SKM-1 treated with dmso at 0.1 percent for 144 hours (cell line): ENCODE data around the gene CNN2.

Experiments
- DNase-seq: peaks from one replicate; lab custom pipeline; 2025; ENCODE audit not compliant: unreplicated experiment; lab: John Stamatoyannopoulos, UW

The CNN2 gene

DNA sequence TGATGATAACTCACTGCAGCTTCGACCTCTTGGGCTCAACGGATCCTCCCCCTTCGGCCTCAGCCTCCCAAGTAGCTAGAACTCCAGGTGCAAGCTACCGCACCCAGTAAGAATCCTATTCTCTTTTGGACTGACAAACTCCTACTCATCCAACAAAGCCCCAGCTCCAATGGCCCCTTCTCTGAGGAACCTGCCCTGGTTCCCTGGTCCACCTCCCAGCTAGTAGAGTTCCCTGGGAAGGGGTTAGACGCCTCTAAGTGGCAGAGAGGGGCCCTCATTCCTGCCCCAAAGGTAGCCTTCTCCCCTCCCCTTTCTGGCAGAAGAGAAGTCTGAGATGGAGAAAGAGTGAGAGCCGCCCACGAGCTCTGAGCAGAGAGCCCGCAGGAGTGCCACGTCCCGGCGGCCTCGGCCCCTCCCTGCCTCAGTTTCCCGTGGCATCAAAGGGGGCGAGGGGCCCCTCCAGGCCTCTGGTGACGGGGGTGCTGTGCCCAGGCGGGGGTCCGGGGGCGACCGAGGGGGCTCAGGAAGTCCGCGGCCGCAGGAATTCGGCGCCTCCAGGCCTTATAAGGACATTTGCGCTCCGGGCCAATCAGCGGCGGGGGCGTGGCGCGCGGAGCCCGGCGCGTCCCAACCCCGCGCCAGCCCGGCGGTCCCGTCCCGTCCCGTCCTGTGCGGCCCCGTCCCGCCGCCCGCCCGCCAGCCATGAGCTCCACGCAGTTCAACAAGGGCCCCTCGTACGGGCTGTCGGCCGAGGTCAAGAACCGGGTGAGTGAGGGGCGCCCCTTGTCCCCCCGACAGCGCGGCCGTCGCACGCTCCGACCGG lies at the start of gene CNN2:
Gene CNN2, plus strand, starts transcription at position 649 of the 823 bp plus-strand sequence. Its CDS starts 54 bp downstream, at position 703.
- peak; percentile 61 for DNase-seq

- DNase-seq, result no peak
Observed at GRCh38 chr19:977058-977464, 49.3 kb upstream of the CNN2 start.

GRCh38 chr19:979318-979741 lies 47.1 kb upstream of the CNN2 start:
- no peak for DNase-seq

DNA sequence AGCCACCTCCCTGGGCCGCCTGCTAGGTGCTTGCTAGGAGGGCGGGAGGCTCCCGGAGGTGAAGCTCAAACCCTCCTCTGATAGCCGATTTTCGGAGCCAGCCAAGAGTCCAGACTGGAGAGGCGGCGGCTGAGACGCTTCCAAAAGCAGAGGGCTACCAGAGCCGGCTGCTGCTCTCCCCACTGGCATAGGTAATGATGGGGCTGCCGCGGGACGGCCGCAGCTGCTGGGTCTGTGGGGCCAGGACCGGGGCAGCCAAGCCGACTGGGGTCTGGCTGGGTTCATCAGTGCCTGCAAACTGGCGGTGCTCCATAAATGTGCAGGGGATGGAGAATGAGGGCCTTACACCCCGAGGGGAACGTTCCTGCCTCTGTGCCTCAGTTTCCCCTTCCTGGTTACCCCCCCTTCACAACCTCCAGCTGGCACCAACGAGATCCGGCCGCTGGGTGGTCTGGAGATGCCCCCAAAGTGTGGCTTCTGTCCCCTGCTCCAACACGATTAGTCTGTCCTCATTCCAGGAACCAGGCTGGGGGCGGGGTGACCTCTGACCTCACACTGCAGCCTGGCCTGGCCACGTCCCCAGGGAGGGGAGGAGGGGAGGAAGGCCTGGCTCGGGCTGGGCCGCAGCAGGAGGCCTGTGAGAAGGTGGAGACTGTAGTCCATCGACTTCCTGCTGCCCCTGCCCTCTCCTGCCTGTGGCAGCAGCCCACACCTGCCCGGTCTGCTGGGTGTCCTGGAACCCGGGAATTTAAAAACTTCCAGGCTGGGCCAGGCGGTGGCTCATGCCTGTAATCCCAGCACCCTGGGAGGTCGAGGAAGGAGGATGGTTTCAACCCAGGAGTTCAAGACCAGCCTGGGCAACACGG lies 46.0 kb upstream of the CNN2 start:
- DNase-seq, result no peak

GRCh38 chr19:982567-983170 lies 43.7 kb upstream of the CNN2 start:
- DNase-seq, result peak; percentile 62

DNA sequence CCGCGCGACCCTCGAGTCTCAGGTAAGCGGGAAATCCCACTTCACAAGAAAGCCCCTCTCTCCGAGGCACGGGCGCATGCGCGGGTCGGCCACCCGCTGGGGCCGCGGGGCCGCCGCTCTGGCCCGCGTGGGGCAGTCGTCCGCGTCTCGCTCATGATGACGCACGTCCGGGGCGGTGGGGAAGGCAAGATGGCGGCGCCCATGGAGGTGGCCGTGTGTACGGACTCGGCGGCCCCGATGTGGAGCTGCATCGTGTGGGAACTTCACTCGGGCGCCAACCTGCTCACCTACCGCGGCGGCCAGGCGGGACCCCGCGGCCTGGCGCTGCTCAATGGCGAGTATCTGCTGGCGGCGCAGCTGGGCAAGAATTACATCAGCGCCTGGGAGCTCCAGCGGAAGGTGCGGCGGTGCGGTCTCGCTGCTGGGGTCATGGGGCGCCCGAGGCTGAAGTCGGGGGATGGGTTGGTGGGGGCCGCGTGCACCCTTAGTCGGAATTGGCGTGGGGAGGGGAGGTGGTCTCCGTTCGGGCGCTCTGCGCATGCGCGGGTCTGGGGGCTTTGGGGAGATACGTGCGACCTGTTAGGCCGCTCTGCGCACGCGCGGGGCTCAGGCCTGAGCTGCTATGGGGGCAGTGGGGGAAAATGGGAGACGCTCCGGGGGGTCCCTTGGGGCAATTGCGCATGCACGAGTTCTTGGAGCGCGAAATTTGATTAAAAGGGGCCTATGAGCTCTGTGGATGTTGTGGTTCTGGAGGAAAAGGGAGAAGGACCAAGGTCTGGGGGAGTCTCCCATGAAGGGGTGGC lies 42.0 kb upstream of the CNN2 start, which contains the start of gene WDR18:
Gene WDR18, plus strand, starts transcription at position 181 of the 803 bp plus-strand sequence. Its CDS starts 9 bp downstream, at position 190.
- DNase-seq, result peak; percentile 61

DNA sequence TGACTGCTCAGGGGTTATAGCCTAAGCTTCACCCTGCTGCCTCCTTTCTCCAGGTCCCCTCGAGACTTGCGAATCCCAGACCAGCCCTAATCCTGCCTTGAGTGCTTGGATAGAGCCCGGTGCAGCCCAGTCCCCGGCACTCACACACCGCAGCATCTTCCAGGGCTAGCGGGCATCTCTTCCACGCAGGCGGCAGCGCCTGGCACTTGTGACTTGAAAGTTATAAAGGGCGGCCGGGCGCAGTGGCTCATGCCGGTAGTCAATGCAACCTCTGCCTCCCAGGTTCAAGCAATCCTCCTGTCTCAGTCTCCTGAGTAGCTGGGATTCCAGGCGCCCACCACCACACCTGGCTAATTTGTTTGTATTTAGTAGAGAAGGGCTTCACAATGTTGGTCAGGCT lies 40.3 kb upstream of the CNN2 start:
- DNase-seq, result no peak

DNA sequence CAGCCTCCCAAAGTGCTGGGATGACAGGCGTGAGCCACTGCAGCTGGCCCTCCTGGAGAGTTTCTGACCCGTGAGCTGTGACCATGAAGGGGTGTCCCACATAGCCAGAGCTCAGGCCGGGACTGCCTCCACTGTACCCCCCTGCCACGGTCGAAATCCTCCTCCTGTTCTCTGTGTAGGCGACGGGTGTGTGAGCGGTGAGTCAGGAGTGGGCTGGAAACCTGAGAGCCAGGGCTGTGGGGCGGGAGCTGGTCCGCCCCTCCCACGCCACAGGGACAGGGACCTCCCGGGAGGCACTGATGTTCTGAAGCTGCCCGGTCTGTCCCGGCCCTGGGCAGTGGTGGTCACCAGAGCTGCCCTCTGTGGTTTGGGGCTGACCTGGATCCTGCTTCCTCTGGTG lies 38.3 kb upstream of the CNN2 start:
- no peak for DNase-seq

DNA sequence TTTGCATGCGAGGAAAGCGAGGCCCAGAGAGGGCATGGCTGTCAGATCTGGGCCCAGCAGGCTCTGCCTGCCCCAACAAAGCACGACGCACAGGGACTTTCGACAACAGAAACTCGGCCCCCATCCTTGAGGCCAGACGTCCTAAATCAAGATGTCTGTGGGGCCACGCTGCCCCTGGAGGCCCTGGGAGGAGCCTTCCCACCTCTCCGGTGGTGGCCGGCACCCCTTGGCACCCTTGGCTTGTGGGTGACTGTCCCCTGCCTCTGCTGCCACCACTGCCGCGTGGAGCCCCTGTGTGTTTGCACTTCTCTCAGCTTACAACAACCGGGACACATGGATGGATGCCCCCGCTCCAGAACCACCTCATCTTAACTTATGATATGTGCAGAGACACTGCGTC lies 37.9 kb upstream of the CNN2 start:
- no peak for DNase-seq

DNA sequence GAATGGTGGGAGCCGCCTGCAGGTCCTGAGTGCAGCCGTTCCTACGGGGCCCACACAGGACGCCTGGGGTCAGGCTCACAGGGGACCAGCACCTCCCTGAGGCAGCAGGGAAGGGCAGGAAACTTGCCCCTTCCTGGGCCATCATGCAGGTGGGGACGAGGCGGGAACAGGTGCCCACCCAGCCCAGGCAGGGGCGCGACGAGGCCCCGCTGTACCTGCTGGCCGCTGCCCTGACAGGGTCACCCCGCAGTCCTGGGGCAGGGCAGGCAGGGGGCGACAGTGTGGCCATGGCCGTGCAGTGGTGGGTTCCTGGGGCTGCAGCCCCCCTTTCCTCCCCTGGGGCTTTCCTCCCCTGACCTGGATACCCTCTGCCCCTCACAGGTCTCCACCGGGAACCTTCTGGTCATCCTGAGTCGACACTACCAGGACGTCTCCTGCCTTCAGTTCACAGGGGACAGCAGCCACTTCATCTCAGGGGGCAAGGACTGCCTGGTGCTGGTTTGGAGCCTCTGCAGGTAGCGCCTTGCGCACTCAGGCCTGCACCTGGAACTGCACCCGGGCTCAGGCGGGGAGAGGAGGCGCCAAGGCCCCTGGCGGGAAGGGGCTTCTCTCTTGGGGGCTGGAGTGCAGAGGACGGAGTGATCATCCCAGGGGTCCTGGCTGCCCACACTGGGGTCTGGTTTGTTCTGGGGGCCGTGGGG lies 36.9 kb upstream of the CNN2 start:
- DNase-seq, result no peak

- no peak for DNase-seq
Observed at GRCh38 chr19:990119-990571, 36.3 kb upstream of the CNN2 start.

DNA sequence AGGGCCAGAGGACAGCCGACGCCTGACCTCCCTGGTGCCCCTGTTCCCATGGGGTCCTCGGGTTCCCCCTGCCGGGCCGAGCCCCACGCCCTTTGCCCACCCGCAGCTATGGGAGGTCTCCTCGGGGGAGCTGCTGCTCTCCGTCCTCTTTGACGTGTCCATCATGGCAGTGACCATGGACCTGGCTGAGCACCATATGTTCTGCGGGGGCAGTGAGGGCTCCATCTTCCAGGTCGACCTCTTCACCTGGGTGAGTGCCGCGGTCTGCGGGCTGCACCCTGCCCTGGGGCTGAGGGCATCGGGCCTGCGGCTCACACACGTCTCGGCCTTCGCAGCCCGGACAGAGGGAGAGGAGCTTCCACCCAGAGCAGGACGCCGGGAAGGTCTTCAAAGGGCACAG lies 35.7 kb upstream of the CNN2 start:
- DNase-seq, result no peak

DNA sequence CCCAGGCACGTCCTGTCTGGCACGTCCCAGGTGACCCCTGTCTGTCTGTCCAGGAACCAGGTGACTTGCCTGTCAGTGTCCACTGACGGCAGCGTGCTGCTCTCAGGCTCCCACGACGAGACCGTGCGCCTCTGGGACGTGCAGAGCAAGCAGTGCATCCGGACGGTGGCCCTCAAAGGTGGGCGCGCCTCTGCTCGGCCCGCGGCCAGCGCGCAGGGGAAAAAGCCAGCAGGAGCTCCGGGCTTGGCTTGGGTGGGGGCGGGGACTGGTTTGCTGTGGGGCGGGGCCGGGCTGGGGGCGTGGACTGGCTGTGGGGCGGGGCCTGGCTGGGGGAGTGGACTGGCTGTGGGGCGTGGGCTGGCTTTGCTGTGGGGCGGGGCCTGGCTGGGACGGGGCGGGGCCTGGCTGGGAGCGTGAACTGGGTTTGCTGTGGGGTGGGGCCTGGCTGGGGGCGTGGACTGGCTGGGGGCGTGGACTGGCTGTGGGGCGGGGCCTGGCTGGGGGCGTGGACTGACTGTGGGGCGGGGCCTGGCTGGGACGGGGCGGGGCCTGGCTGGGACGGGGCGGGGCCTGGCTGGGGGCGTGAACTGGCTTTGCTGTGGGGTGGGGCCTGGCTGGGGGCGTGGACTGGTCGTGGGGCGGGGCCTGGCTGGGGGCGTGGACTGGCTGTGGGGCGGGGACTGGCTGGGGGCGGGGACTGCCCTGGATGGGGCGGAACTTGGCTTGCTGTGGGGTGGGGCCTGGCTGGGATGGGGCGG lies 35.1 kb upstream of the CNN2 start:
- DNase-seq, result peak; percentile 26

DNA sequence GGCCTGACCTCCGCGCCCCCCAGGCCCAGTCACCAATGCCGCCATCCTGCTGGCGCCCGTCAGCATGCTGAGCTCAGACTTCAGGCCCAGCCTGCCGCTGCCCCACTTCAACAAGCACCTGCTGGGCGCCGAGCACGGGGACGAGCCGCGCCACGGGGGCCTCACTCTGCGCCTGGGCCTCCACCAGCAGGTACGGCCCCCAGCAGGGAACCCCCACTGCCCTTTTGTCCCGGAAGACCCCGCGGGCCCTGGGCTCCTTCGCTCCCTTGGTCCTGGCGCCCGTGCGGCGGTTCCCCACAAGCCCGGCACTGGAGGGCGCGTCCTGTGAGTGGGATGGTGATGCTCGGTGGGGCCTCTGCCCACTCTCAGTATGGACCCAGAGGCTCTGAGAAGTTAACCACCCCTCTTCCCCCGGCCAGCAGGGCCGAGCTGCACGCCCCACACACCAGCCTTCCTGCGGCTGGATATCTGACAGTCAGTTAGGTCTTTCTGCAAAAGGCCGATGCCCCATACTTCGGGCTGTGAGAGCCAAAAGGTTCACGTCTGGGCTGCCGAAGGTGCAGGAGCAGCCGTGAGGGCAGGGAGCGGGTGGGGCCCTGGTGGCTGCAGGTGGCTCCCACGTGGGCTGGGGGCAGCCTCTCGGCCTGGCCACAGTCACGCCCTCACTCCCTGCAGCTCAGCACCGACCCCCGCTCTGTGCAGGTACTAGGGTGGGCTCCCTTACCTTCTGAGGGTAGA lies 34.3 kb upstream of the CNN2 start:
- no peak for DNase-seq

GRCh38 chr19:992670-993055 lies 33.7 kb upstream of the CNN2 start:
- DNase-seq, result no peak

- no peak for DNase-seq
Observed at GRCh38 chr19:993361-993830, 33.0 kb upstream of the CNN2 start.

DNA sequence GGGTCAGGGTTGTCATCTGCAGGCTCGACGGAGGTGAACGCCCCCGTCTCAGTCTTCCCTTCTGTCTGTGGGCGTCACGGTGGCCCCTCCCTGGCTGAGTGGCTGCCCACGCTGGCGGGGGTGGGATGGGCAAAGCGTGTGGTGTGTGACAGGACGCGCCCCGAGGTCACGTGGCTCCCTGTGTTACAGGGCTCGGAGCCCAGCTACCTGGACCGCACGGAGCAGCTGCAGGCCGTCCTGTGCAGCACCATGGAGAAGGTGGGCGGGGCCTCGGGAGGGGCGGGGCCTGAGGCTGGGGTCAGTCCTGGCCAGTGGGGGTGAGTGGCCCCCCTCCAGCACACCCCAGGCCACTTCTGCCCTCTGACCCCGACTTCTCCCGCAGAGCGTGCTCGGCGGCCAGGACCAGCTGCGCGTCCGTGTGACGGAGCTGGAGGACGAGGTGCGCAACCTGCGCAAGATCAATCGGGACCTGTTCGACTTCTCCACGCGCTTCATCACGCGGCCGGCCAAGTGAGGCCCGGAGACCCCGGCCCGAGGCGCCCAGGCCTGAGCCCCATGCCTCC lies 32.5 kb upstream of the CNN2 start:
- no peak for DNase-seq

- no peak for DNase-seq
Observed at GRCh38 chr19:994516-994915, 31.9 kb upstream of the CNN2 start.
